ENCODE measurements around the gene SHB. TPM values are rescaled to one million over a fixed set of nuclear protein-coding genes. Genes with fewer than 3 reads are reported as not detected.

The SHB gene
- total and polyA plus RNA-seq, 2 donors: 4.9 to 5.5 TPM

DNA sequence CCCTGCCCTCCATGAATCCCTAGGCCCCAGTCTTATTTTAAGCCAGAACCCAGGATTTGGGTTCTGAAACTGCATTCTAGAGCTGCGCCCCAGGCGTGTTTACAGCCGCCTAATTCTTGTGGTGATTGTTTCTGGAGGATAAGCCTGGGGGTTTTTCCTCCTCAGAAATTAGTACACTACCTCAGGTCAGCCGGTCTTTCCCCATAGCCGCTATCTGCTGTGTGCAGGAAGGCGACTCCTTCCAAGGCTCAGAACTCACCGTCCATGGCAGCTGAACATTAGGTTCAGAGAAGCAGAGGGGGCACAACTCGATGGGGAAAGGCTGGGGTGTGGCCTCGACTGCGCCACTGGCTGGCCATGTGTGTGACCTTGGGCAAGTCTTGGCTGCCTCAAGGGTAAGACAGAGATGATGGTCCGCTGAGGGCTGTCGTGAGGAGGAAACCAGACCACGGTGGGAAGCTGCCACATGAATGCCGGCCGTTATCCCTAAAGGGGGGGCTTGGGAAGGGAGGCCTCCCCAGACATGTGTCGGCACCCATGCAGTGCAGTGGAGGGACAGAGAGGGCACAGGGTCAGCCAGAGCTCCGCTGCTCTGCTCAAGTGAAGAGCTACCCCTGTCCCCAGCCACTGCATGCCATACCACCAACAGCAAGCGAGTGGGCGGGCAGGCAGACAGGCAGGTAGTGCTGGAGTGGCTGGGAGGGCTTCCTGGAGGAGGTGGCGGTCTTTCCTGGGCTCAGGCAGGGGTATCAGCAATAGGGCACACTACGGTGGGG lies 28.9 kb downstream of the SHB start:
- no peaks in the 10 kb centered on the region for H3K27me3 ChIP-seq (ENCODE audit: control insufficient read depth in 2 of 2, insufficient read depth in 1 of 2, low read length in 1 of 2)
- 91% methylated on average over 21 of the region's 21 CpGs for WGBS
- H3K36me3 ChIP-seq (ENCODE audit: control insufficient read depth in 2 of 2, insufficient read depth in 2 of 2, low read length in 1 of 2): no peaks in the 10 kb centered on the region
- peaks cover 0 to 38% of the 10 kb centered on the region in 2 donors for H3K4me1 ChIP-seq (ENCODE audit: control insufficient read depth in 2 of 2, insufficient read depth in 2 of 2, low read length in 2 of 2)
- H3K4me3 ChIP-seq (ENCODE audit: low read length in 2 of 2): no peak overlapping the region
- H3K9me3 ChIP-seq (ENCODE audit: control insufficient read depth in 2 of 2, insufficient read depth in 1 of 2, low read length in 1 of 2): no peaks in the 10 kb centered on the region
- no peak for DNase-seq (ENCODE audit: low read depth in 6 of 9, low spot score in 9 of 9)
- no peak overlapping the region for H3K27ac ChIP-seq (ENCODE audit: low read depth in 1 of 2, low read length in 1 of 2)

DNA sequence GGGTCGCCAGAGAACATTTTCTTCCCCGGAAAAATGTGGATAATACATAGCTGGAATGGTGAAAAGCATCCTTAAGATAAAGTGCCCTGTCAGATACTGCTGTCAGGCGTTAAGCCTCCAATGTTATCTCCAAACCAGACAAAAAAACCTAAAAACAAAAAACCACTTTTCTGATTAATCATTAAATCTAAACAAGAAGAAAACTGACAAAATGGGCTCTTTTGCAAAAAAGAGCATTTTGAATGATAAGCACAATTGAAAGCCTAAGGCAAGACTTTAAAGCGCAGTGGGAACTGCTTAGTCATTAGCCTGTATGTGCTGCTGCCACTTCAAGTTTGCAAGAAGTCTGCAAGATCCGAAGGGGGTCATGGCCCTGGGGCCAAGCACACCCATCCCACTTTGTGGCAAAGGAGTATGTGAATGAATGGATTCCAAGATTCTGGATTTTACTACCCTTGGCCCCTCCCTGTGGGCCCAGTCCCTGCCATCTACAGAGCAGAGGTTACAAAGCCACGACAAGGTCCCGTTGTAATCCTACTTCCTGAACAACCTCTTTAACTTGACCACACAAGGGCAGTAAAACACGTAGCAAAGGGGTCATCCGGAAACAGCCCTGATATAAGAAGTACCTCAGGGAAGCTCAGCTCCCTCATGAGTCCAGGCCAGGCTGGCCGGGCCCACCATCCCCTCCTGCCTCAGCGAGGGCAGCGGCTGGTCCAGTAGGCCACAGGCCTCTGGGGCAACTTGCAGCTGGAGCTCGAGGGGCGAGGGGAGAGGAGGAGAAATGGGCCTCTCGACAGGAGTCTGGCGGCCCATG lies 29.7 kb downstream of the SHB start:
- Histone ChIP-seq H3K4me3 (ENCODE audit: low read length in 2 of 2) (no peak overlapping the region), H3K36me3 (ENCODE audit: control insufficient read depth in 2 of 2, insufficient read depth in 2 of 2, low read length in 1 of 2) (no peaks in the 10 kb centered on the region), H3K9me3 (ENCODE audit: control insufficient read depth in 2 of 2, insufficient read depth in 1 of 2, low read length in 1 of 2) (no peaks in the 10 kb centered on the region), H3K27ac (ENCODE audit: low read depth in 1 of 2, low read length in 1 of 2) (peak overlapping the region in 1 of 2 donors; percentile 1), H3K27me3 (ENCODE audit: control insufficient read depth in 2 of 2, insufficient read depth in 1 of 2, low read length in 1 of 2) (no peaks in the 10 kb centered on the region), H3K4me1 (ENCODE audit: control insufficient read depth in 2 of 2, insufficient read depth in 2 of 2, low read length in 2 of 2) (peaks cover 0 to 35% of the 10 kb centered on the region in 2 donors)
- WGBS: 75% methylated on average over 16 of the region's 16 CpGs
- no peak for DNase-seq (ENCODE audit: low read depth in 6 of 9, low spot score in 9 of 9)

DNA sequence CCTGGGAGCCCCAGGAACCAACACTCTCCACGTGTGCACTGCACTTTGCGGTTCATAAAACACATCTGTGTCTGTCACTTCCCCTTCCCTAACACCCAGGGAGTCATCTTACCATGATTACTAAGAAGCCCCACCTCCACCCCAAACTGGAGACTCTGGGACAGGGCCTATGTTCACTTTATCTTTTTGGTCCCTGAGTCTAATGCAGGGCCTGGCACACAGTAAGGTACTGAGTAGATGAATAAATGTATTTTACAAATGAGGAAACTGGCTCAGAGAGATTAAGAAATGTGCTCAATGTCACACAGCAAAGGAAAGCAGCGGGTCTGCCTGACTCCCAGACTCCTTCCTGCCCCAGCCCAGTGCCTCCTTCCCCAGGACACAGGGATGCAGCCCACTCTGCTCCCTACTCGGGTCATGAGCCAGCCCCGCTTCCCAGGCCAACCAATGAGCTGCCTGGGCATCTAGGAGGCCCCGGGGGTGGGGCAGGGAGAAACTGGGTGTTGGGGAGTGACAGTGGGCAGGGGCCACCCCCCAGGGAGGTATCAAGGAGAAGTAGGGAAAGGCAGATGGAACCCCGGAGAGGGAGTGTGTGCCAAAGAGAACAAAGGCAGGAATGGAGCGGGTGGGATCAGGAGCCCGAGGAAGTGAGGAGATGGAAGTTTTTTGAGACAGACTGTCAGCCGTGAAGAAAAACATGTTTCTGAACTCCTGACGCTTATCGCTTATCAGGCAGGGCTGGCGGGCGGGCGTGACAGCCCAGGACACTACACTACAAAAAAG lies 30.5 kb downstream of the SHB start:
- no peak overlapping the region for H3K4me3 ChIP-seq (ENCODE audit: low read length in 2 of 2)
- no peaks in the 10 kb centered on the region for H3K9me3 ChIP-seq (ENCODE audit: control insufficient read depth in 2 of 2, insufficient read depth in 1 of 2, low read length in 1 of 2)
- H3K27me3 ChIP-seq (ENCODE audit: control insufficient read depth in 2 of 2, insufficient read depth in 1 of 2, low read length in 1 of 2): no peaks in the 10 kb centered on the region
- peaks cover 0 to 35% of the 10 kb centered on the region in 2 donors for H3K4me1 ChIP-seq (ENCODE audit: control insufficient read depth in 2 of 2, insufficient read depth in 2 of 2, low read length in 2 of 2)
- 88% methylated on average over 15 of the region's 15 CpGs for WGBS
- no peak for DNase-seq (ENCODE audit: low read depth in 6 of 9, low spot score in 9 of 9)
- H3K36me3 ChIP-seq (ENCODE audit: control insufficient read depth in 2 of 2, insufficient read depth in 2 of 2, low read length in 1 of 2): no peaks in the 10 kb centered on the region
- peak overlapping the region; percentile 7 to 22 for H3K27ac ChIP-seq (ENCODE audit: low read depth in 1 of 2, low read length in 1 of 2)

GRCh38 chr9:38037981-38038306 lies 31.1 kb downstream of the SHB start:
- WGBS: 85% methylated on average over 5 of the region's 5 CpGs
- H3K9me3 ChIP-seq (ENCODE audit: control insufficient read depth in 2 of 2, insufficient read depth in 1 of 2, low read length in 1 of 2): no peaks in the 10 kb centered on the region
- H3K36me3 ChIP-seq (ENCODE audit: control insufficient read depth in 2 of 2, insufficient read depth in 2 of 2, low read length in 1 of 2): no peaks in the 10 kb centered on the region
- no peak for DNase-seq (ENCODE audit: low read depth in 6 of 9, low spot score in 9 of 9)
- peaks cover 0 to 30% of the 10 kb centered on the region in 2 donors for H3K4me1 ChIP-seq (ENCODE audit: control insufficient read depth in 2 of 2, insufficient read depth in 2 of 2, low read length in 2 of 2)
- H3K27ac ChIP-seq (ENCODE audit: low read depth in 1 of 2, low read length in 1 of 2): no peak overlapping the region
- no peak overlapping the region for H3K4me3 ChIP-seq (ENCODE audit: low read length in 2 of 2)
- H3K27me3 ChIP-seq (ENCODE audit: control insufficient read depth in 2 of 2, insufficient read depth in 1 of 2, low read length in 1 of 2): no peaks in the 10 kb centered on the region

- H3K4me1 ChIP-seq (ENCODE audit: control insufficient read depth in 2 of 2, insufficient read depth in 2 of 2, low read length in 2 of 2): peaks cover 3 to 34% of the 10 kb centered on the region in 2 donors
- 97% methylated on average over 12 of the region's 12 CpGs for WGBS
- no peak for DNase-seq (ENCODE audit: low read depth in 6 of 9, low spot score in 9 of 9)
- no peaks in the 10 kb centered on the region for H3K27me3 ChIP-seq (ENCODE audit: control insufficient read depth in 2 of 2, insufficient read depth in 1 of 2, low read length in 1 of 2)
- H3K9me3 ChIP-seq (ENCODE audit: control insufficient read depth in 2 of 2, insufficient read depth in 1 of 2, low read length in 1 of 2): no peaks in the 10 kb centered on the region
- H3K36me3 ChIP-seq (ENCODE audit: control insufficient read depth in 2 of 2, insufficient read depth in 2 of 2, low read length in 1 of 2): no peaks in the 10 kb centered on the region
- H3K4me3 ChIP-seq (ENCODE audit: low read length in 2 of 2): no peak overlapping the region
- H3K27ac ChIP-seq (ENCODE audit: low read depth in 1 of 2, low read length in 1 of 2): no peak overlapping the region
Observed at GRCh38 chr9:38036359-38037084, 32.5 kb downstream of the SHB start.

DNA sequence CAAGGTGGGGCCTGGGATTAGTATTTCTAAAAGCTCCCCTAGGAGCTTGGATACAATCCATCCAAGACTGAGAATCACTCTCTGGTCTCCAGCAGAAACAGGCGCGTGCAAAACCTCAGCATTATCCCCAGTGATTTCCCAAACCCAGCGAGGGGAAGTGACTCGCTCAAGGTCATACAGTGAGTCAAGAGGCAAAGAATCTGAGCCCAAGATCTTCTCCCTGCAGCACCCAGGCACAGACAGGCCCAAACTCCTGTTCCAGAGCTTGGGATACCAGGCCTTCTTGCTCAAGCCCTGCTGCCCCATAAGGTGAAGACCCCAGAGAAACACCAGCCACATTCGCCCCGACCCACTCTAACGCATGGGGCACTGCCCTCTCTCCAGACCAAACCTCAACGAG lies 33.2 kb downstream of the SHB start:
- no peaks in the 10 kb centered on the region for H3K36me3 ChIP-seq (ENCODE audit: control insufficient read depth in 2 of 2, insufficient read depth in 2 of 2, low read length in 1 of 2)
- 95% methylated on average over 8 of the region's 8 CpGs for WGBS
- no peaks in the 10 kb centered on the region for H3K27me3 ChIP-seq (ENCODE audit: control insufficient read depth in 2 of 2, insufficient read depth in 1 of 2, low read length in 1 of 2)
- no peak overlapping the region for H3K27ac ChIP-seq (ENCODE audit: low read depth in 1 of 2, low read length in 1 of 2)
- H3K9me3 ChIP-seq (ENCODE audit: control insufficient read depth in 2 of 2, insufficient read depth in 1 of 2, low read length in 1 of 2): no peaks in the 10 kb centered on the region
- no peak overlapping the region for H3K4me3 ChIP-seq (ENCODE audit: low read length in 2 of 2)
- peaks cover 3 to 34% of the 10 kb centered on the region in 2 donors for H3K4me1 ChIP-seq (ENCODE audit: control insufficient read depth in 2 of 2, insufficient read depth in 2 of 2, low read length in 2 of 2)
- DNase-seq (ENCODE audit: low read depth in 6 of 9, low spot score in 9 of 9): no peak

- no peak for DNase-seq (ENCODE audit: low read depth in 6 of 9, low spot score in 9 of 9)
- no peaks in the 10 kb centered on the region for H3K36me3 ChIP-seq (ENCODE audit: control insufficient read depth in 2 of 2, insufficient read depth in 2 of 2, low read length in 1 of 2)
- H3K4me3 ChIP-seq (ENCODE audit: low read length in 2 of 2): no peak overlapping the region
- H3K27me3 ChIP-seq (ENCODE audit: control insufficient read depth in 2 of 2, insufficient read depth in 1 of 2, low read length in 1 of 2): no peaks in the 10 kb centered on the region
- no peaks in the 10 kb centered on the region for H3K9me3 ChIP-seq (ENCODE audit: control insufficient read depth in 2 of 2, insufficient read depth in 1 of 2, low read length in 1 of 2)
- 98% methylated on average over 8 of the region's 8 CpGs for WGBS
- peaks cover 3 to 37% of the 10 kb centered on the region in 2 donors for H3K4me1 ChIP-seq (ENCODE audit: control insufficient read depth in 2 of 2, insufficient read depth in 2 of 2, low read length in 2 of 2)
- no peak overlapping the region for H3K27ac ChIP-seq (ENCODE audit: low read depth in 1 of 2, low read length in 1 of 2)
Observed at GRCh38 chr9:38033941-38034340, 35.1 kb downstream of the SHB start.

DNA sequence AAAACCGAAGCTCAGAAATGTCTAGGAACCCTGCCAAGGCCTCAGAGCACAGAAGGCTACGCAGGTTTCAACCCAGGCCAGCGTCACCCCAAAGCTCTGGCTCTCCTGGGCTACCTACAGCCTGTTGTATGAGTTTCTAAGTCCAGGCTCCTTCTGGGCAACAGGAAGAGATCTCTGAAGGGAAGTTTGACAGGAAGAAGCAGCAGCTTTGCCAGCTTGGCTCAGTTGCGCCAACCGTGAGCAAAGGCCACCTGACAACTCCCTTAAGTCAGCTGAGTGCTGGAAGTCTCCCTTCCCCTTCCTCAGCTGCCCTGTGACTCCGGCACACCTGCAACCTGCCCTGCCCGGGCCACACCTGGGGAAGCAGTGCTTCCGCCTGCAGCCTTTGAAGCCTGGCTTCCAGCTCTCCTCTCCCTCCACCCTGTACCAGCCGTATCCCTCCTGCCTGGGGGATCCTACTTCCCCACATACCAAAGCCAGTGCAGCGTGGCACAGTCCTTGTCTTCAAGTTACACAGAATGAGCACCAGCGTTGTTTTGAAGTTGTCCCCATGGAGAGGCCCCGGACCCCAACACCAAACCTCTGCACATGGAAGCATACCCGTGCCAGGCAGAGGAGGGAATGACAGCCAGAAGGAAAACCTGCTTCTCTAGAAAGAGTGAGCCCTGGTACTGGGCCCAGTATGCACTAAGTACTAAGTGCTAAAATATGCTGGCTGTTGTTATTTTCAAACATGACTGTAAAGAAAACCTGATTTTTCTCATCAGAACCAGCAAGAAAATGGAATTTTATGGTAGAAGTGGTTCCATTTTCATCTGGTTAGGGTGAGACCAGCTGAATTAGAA lies 36.5 kb downstream of the SHB start:
- H3K27ac ChIP-seq (ENCODE audit: low read depth in 1 of 2, low read length in 1 of 2): peak overlapping the region; percentile 8 to 19
- peak in 1 of 9 donors; percentile 35 for DNase-seq (ENCODE audit: low read depth in 6 of 9, low spot score in 9 of 9)
- peaks cover 3 to 33% of the 10 kb centered on the region in 2 donors for H3K4me1 ChIP-seq (ENCODE audit: control insufficient read depth in 2 of 2, insufficient read depth in 2 of 2, low read length in 2 of 2)
- no peaks in the 10 kb centered on the region for H3K27me3 ChIP-seq (ENCODE audit: control insufficient read depth in 2 of 2, insufficient read depth in 1 of 2, low read length in 1 of 2)
- H3K36me3 ChIP-seq (ENCODE audit: control insufficient read depth in 2 of 2, insufficient read depth in 2 of 2, low read length in 1 of 2): no peaks in the 10 kb centered on the region
- no peaks in the 10 kb centered on the region for H3K9me3 ChIP-seq (ENCODE audit: control insufficient read depth in 2 of 2, insufficient read depth in 1 of 2, low read length in 1 of 2)
- whole genome bisulfite sequencing: 69% methylated on average over 13 of the region's 13 CpGs
- no peak overlapping the region for H3K4me3 ChIP-seq (ENCODE audit: low read length in 2 of 2)
